Gastroesophageal sphincter (tissue), 4 donors: ENCODE results near the gene DENR. TPM values are rescaled to one million over a fixed set of nuclear protein-coding genes. Genes with fewer than 3 reads are reported as not detected.
"Not testable (repeated sequence)": the region's sequence is repeated elsewhere in the genome, so short reads cannot be mapped to it uniquely, and the experiment has no call there.

ENCODE experiments used
- ATAC-seq: fragments of 150-250 bp; one replicate; pipeline ENCODE4 v1.9.1; 2016; ENCODE audit warnings: mild to moderate bottlenecking, moderate library complexity
- H3K27ac ChIP-seq, 4 donors: fragments of 200-600 bp; sonication (generic) in 3 of 4; 1 replicate in 3 of 4; 2 replicates in 1 of 4; pipeline ENCODE4 v1.5.1; 2016 to 2019
- H3K27me3 ChIP-seq: fragments of 200-600 bp; sonication (generic); one replicate; pipeline ENCODE4 v1.5.1; 2019
- H3K36me3 ChIP-seq, 2 donors: fragments of 200-600 bp; sonication (generic); one replicate each; pipeline ENCODE4 v1.5.1; 2019; ENCODE audit warnings: control low read depth in 1 of 2
- H3K4me1 ChIP-seq, 3 donors: fragments of 200-600 bp; sonication (generic); 1 replicate in 2 of 3; 2 replicates in 1 of 3; pipeline ENCODE4 v1.5.1; 2016 to 2019; ENCODE audit warnings: control low read depth in 2 of 3
- H3K4me3 ChIP-seq, 2 donors: fragments of 200-600 bp; sonication (generic); one replicate each; pipeline ENCODE4 v1.5.1; 2019; ENCODE audit warnings: mild to moderate bottlenecking in 1 of 2, moderate library complexity in 1 of 2
- H3K9me3 ChIP-seq, 3 donors: fragments of 200-600 bp; sonication (generic); one replicate each; pipeline ENCODE4 v1.5.1; 2017 to 2019; ENCODE audit warnings: control low read depth in 2 of 3
- EP300 ChIP-seq: sonication (generic); formaldehyde crosslinking; IDR thresholded peaks from one replicate; pipeline ENCODE4 v1.6.1; 2017; ENCODE audit warnings: antibody characterized with exemption, mild to moderate bottlenecking
- POLR2A ChIP-seq, 2 donors: fragments of 450-650 bp; IDR thresholded peaks; one replicate each; pipeline ENCODE4 v1.6.1; 2017; ENCODE audit warnings: antibody characterized with exemption in 2 of 2, mild to moderate bottlenecking in 2 of 2, moderate library complexity in 1 of 2
- POLR2AphosphoS5 ChIP-seq: sonication (generic); formaldehyde crosslinking; IDR thresholded peaks from one replicate; pipeline ENCODE4 v1.6.1; 2017; ENCODE audit warnings: antibody characterized with exemption
- whole genome bisulfite sequencing, 2 donors: methylation state at CpG; one replicate each; pipeline ENCODE4 v1.1.5; 2018; ENCODE audit warnings: low coverage in 1 of 2; 5-methylcytosine and 5-hydroxymethylcytosine counted together
- total RNA-seq, 4 donors: library from RNA; depleted of rRNA; stranded (reverse); fragments of >200 nt; gene quantifications; one replicate each; pipeline ENCODE4 v1.1.0, GENCODE V29; 2016
- TF ChIP-seq, protein P1 (sequence below), 4 experiments: fragments of 200-600 bp in 2 of 4; fragments of 450-650 bp in 2 of 4; sonication (generic) in 1 of 4; IDR thresholded peaks; one replicate each; pipeline ENCODE4 v1.5.1; 2017 to 2019; ENCODE audit warnings: antibody characterized with exemption in 4 of 4, mild to moderate bottlenecking in 2 of 4, moderate library complexity in 2 of 4

DENR gene
- total RNA-seq, 4 donors from 2014 or later: 22.9 to 31.5 (median 23.9) TPM

DNA sequence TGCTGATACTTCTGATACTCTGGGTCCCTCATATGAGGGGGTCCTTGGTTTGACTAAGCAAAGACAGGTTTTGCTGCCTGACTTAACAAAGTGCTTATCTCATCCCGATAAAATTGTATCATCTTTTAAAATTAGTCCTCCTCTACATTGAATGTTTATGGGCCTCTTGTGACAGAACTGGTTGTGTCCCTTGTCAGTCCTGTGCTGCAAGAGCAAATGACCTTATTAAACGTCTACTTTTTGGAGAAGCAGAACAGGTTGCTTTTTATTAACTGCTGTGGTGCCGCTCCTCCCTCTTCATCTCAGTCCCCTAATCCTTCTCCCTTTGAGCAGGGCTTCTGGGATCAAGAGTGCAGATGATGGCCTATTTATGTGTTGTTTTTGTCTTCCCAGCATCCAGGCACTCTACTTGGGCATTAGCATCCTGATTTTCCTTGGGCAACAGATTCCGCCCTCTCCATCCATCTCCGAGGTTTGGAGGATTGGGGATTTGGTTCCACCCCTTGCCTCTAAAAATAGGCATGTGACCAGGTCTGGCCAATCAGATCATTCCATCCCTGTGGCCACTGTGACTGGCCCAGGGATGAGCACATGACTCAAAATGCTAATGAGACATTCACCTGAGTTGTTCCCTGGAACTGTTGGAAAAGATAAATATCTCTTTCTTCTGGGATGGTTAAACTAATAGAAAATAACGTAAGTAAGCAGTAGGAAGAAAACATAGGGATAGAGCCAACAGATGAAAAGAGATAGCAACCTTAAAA, 2.9 kb upstream of the DENR start:
- peaks cover 5 to 24% (median 7%) of the 10 kb centered on the region in 3 donors for H3K4me1 ChIP-seq
- WGBS, 2 donors: 70 to 75% methylated on average over 4 to 6 of the region's 6 CpGs
- no peak for ATAC-seq
- no peak overlapping the region for H3K4me3 ChIP-seq
- no peak overlapping the region for H3K27ac ChIP-seq
- H3K27me3 ChIP-seq: no peaks in the 10 kb centered on the region
- TF ChIP-seq, protein P1, sequence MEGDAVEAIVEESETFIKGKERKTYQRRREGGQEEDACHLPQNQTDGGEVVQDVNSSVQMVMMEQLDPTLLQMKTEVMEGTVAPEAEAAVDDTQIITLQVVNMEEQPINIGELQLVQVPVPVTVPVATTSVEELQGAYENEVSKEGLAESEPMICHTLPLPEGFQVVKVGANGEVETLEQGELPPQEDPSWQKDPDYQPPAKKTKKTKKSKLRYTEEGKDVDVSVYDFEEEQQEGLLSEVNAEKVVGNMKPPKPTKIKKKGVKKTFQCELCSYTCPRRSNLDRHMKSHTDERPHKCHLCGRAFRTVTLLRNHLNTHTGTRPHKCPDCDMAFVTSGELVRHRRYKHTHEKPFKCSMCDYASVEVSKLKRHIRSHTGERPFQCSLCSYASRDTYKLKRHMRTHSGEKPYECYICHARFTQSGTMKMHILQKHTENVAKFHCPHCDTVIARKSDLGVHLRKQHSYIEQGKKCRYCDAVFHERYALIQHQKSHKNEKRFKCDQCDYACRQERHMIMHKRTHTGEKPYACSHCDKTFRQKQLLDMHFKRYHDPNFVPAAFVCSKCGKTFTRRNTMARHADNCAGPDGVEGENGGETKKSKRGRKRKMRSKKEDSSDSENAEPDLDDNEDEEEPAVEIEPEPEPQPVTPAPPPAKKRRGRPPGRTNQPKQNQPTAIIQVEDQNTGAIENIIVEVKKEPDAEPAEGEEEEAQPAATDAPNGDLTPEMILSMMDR (IDR thresholded peaks at IDR 0.05): no peak
- TF ChIP-seq POLR2A (IDR thresholded peaks at IDR 0.05) (no peak), POLR2AphosphoS5 (no peak), EP300 (no peak)
- H3K36me3 ChIP-seq: peaks cover 0 to 9% of the 10 kb centered on the region in 2 donors
- no peaks in the 10 kb centered on the region for H3K9me3 ChIP-seq

DNA sequence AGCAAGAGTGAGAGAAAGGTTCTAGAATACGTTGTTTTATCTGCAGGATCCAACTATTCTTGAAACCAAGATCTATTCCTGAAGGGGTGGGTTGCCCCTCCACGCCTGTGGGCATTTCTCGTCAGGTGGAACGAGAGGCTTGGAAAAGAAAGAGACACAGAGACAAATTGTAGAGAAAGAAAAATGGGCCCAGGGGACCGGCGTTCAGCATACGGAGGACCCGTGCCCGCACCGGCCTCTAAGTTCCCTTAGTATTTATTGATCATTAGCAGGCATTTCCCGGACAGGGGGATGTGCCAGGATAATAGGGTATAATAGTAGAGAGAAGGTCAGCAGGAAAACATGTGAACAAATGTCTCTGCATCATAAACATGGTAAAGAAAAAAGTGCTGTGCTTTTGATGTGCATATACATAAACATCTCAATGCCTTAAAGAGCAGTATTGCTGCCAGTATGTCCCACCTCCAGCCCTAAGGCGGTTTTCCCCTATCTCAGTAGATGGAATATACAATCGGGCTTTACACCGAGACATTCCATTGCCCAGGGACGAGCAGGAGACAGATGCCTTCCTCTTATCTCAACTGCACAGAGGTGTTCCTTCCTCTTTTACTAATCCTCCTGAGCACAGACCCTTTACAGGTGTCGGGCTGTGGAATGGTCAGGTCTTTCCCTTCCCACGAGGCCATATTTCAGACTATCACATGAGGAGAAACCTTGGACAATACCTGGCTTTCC, 1.7 kb upstream of the DENR start:
- H3K4me1 ChIP-seq: peaks cover 5 to 31% (median 7%) of the 10 kb centered on the region in 3 donors
- not testable (repeated sequence) for H3K27me3 ChIP-seq, H3K27ac ChIP-seq, H3K9me3 ChIP-seq, ATAC-seq, H3K4me3 ChIP-seq
- H3K36me3 ChIP-seq: peaks cover 0 to 21% of the 10 kb centered on the region in 2 donors
- 71 to 73% methylated on average over 10 to 15 of the region's 17 CpGs for WGBS, 2 donors

DNA sequence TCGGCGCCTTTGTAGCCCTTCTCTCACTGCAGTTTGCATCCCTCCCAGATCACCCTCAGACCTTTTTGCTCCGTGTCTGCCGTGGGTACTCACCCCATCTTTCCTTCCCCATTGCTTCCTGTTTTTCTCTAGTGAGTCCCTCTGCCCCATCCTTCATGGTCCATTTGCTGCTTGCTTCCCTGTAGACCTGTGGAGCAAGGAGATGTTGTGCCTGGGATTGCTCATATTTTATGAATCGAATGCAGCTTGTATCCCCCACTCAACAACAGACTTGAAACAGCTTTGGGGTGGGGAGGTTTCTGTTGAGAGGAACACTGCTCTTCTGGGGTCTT, 661 bp downstream of the DENR start:
- 0 to 4% methylated on average over 4 of the region's 5 CpGs for WGBS, 2 donors
- TF ChIP-seq POLR2AphosphoS5: no peak
- no peak for TF ChIP-seq EP300
- TF ChIP-seq, protein P1 (IDR thresholded peaks at IDR 0.05): no peak
- no peak for TF ChIP-seq POLR2A (IDR thresholded peaks at IDR 0.05)
- no peaks in the 10 kb centered on the region for H3K27me3 ChIP-seq
- peak overlapping the region in 3 of 4 donors; percentile 83 to 86 (median 86) for H3K27ac ChIP-seq
- H3K4me3 ChIP-seq: peak overlapping the region; percentile 53 to 93
- H3K4me1 ChIP-seq: peaks cover 5 to 42% (median 7%) of the 10 kb centered on the region in 3 donors
- no peaks in the 10 kb centered on the region for H3K9me3 ChIP-seq
- H3K36me3 ChIP-seq: peaks cover 0 to 45% of the 10 kb centered on the region in 2 donors
- ATAC-seq: no peak

DNA sequence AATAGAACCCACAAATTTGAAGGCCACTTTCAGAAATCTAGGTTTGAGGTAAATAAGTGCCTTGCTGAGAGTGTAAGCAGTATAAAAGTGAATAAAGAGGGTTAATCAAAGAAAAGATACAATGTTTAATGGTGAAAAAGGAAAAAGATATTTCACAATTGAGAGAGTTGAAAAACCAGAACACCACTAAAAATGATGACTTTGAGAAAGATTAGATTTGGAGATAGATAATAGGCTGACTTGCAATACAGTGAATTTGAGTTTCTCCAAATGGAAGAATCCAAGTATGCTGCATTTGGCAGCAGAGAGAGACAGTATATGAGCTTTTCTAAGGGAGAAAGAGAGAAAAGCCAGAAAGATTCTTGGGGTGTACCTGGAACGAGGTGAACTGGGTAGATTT, 2.2 kb downstream of the DENR start:
- WGBS, 2 donors: 92 to 100% methylated on average over 1 of the region's 1 CpG
- Histone ChIP-seq H3K4me1 (peaks cover 5 to 42% (median 7%) of the 10 kb centered on the region in 3 donors), H3K9me3 (no peaks in the 10 kb centered on the region), H3K27me3 (no peaks in the 10 kb centered on the region), H3K36me3 (peaks cover 0 to 60% of the 10 kb centered on the region in 2 donors), H3K27ac (no peak overlapping the region), H3K4me3 (no peak overlapping the region)
- ATAC-seq: no peak
- TF ChIP-seq POLR2AphosphoS5 (no peak), EP300 (no peak), POLR2A (IDR thresholded peaks at IDR 0.05) (no peak)
- TF ChIP-seq, protein P1 (IDR thresholded peaks at IDR 0.05): no peak

DNA sequence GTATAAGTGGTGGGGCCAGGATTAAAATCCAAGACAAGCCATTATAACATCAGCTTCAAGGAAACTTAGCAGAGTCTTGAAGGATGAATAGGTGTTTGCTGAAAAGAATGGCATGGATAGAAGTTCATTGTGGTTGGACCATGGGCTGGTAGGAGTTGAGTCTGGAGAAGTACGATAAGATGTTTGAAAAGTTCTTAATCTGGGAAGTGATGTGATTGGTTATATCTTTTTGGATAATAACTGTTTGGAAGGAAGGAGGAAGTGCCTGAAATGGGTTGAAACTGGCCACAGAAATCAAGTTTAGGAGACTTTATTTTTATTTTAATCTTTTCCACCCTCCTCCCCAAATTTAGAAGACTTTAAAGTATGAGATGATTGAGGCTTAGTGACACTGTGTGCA, 4.9 kb downstream of the DENR start:
- Histone ChIP-seq H3K4me3 (no peak overlapping the region), H3K27me3 (no peaks in the 10 kb centered on the region), H3K9me3 (no peaks in the 10 kb centered on the region), H3K36me3 (peaks cover 0 to 81% of the 10 kb centered on the region in 2 donors), H3K27ac (no peak overlapping the region), H3K4me1 (peaks cover 5 to 35% (median 7%) of the 10 kb centered on the region in 3 donors)
- WGBS, 2 donors: 78 to 80% methylated on average over 1 of the region's 1 CpG
- no peak for ATAC-seq
- TF ChIP-seq POLR2A (IDR thresholded peaks at IDR 0.05) (no peak), EP300 (no peak), POLR2AphosphoS5 (no peak)
- TF ChIP-seq, protein P1 (IDR thresholded peaks at IDR 0.05): no peak
